Measurements from ENCODE around the gene PI4KB.

PI4KB gene

DNA sequence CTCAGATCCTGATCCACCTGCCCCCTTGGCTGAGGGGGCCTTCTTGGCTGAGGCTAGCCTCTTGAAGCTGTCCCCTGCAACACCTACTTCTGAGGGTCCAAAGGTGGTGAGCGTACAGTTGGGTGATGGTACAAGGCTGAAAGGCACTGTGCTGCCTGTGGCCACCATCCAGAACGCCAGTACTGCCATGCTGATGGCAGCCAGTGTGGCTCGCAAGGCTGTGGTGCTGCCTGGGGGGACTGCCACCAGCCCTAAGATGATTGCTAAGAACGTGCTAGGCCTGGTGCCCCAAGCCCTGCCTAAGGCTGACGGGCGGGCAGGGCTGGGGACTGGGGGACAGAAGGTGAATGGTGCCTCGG is 39.9 kb downstream of the PI4KB start:
- TF ChIP-seq, protein P1, sequence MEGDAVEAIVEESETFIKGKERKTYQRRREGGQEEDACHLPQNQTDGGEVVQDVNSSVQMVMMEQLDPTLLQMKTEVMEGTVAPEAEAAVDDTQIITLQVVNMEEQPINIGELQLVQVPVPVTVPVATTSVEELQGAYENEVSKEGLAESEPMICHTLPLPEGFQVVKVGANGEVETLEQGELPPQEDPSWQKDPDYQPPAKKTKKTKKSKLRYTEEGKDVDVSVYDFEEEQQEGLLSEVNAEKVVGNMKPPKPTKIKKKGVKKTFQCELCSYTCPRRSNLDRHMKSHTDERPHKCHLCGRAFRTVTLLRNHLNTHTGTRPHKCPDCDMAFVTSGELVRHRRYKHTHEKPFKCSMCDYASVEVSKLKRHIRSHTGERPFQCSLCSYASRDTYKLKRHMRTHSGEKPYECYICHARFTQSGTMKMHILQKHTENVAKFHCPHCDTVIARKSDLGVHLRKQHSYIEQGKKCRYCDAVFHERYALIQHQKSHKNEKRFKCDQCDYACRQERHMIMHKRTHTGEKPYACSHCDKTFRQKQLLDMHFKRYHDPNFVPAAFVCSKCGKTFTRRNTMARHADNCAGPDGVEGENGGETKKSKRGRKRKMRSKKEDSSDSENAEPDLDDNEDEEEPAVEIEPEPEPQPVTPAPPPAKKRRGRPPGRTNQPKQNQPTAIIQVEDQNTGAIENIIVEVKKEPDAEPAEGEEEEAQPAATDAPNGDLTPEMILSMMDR (conservative IDR thresholded peaks at IDR 0.05): no peak
- H3K27ac ChIP-seq: no peak overlapping the region

GRCh38 chr1:151286619-151287340 is 40.4 kb downstream of the PI4KB start:
- H3K27ac ChIP-seq: no peak overlapping the region
- TF ChIP-seq, protein P1 (conservative IDR thresholded peaks at IDR 0.05): no peak

DNA sequence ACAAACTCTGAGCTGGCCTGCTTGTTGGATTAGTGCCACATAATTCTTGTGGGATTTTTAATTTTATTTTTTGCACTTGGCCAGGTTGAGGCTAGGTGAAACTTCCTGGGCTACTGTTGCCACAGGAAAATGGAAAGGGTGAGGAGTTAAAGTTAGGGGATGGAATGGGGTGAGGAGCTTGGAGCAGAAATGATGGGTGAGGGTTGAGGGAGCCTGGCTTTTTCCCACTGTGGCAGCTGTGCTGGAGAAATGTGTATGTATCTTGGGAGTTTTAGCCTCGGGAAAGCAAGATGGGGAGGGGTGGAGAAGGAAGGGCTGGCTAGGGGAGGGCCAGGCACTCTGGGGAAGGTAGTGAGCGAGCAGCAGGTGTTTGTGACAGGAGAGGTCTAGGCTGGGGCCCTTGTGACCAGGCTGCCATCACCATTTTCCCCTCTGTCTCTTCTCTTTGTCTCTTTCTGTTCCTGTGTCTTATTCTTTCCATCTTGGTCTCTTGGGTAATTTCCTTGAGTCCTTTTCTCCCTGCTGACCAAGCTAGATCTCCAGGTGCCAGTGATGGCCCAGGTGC is 43.1 kb downstream of the PI4KB start:
- peak overlapping the region; percentile 92; the same call in 1 of the 2 replicates for H3K27ac ChIP-seq
- TF ChIP-seq, protein P1 (conservative IDR thresholded peaks at IDR 0.05): no peak

GRCh38 chr1:151282883-151283725 is 44.1 kb downstream of the PI4KB start:
- peak overlapping the region; percentile 92 for H3K27ac ChIP-seq
- TF ChIP-seq, protein P1 (conservative IDR thresholded peaks at IDR 0.05): no peak

- peak within 1 kb of the TSS; percentile 92 for H3K27ac ChIP-seq
- TF ChIP-seq, protein P1 (conservative IDR thresholded peaks at IDR 0.05): no peak
Measured at GRCh38 chr1:151281969-151282882, 45.0 kb downstream of the PI4KB start, which contains the start of gene ZNF687. ZNF687 (plus strand) TSS chr1:151282299; CDS start chr1:151286292, 3,993 bp downstream.

GRCh38 chr1:151281225-151281968 is 45.8 kb downstream of the PI4KB start:
- peak overlapping the region; percentile 92 for H3K27ac ChIP-seq
- TF ChIP-seq, protein P1 (conservative IDR thresholded peaks at IDR 0.05): no peak
